CD4-positive, alpha-beta T cell treated with Interleukin-15 for 1 hour (primary cell): ENCODE measurements around the gene ITSN1.
"Not testable (repeated sequence)": the region's sequence is repeated elsewhere in the genome, so short reads cannot be mapped to it uniquely, and the experiment has no call there.

Source experiments
- DNase-seq: peaks from one replicate; pipeline ENCODE4 v3.0.0-alpha.2; 2020

Gene ITSN1

GRCh38 chr21:33867868-33868267 is 225.6 kb downstream of the ITSN1 start:
- not testable (repeated sequence) for DNase-seq

- no peak for DNase-seq
Observed at GRCh38 chr21:33869873-33870272, 227.6 kb downstream of the ITSN1 start.

DNA sequence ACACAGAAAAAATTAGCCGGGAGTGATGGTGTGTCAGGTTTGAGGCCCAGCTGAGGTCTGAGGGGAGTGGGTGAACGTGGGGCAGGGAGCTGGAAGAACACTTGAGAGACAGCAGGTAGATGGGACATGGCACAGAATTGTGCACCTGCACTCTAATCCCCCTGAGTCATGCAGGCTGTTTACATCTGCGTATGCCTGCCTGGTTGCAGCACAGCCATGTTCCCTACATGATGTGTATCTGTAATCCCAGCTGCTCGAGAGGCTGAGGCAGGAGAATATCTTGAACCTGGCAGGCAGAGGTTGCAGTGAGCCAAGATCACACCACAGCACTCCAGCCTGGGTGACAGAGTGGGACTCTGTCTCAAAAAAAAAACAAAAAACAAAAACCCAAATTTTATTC is 228.5 kb downstream of the ITSN1 start:
- no peak for DNase-seq

- no peak for DNase-seq
Observed at GRCh38 chr21:33871171-33871570, 228.9 kb downstream of the ITSN1 start.

DNA sequence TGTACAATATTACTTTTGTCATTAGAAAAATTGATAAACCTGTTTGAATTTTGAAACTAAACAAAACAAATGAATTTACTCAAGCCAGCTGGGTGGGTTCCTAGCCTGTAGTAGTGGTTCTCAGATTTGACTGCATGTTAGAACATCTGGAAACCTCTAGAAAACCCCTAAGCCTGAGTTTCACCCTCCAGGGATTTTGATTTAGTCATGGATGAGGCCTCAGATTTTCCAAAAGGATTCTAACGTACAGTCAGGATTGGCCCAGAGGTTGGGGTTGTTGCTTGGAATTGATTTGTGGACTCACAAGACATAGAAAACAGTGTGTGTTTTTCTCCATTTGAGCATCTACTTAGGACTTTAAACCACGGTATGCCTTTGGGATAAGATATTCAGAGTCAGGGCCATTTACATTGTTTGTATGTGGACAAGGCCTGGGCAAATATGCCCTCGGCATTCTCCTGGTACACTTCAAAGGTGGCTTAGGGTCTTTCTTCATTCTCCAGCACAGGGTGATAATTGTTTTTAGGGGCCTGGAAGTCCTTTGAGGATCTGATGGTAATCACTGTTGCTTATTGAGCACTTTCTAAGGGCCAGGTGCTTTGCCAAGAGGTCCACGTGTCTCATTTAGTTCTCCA is 230.7 kb downstream of the ITSN1 start:
- DNase-seq: no peak

- no peak for DNase-seq
Observed at GRCh38 chr21:33874161-33874560, 231.9 kb downstream of the ITSN1 start.

DNA sequence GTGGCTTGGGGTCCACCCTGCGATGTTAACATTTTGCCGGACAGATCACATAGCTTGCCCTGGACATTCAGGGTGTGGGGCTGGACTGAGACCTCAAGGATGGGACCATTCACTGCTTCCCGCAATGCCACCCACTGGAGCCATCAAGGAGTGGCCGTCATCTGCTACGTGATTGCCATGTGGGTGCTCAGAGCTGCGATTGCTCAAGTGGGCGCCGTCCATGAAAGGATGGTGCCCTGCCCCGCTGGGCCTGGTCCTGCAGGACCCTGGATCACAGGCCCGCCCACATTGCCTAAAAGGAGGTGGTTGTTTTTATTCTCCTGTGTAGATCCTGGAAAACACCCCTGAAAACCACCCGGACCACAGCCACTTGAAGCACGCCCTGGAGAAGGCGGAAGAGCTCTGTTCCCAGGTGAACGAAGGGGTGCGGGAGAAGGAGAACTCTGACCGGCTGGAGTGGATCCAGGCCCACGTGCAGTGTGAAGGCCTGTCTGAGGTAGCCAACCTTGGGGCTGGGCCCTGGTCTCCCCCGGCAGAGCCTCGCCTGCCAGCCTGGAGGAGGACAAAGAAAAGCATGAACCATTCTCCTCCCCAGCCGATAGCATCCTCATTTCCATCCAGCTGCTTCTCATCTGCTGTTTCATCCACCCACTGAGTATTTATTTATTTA is 232.9 kb downstream of the ITSN1 start:
- no peak for DNase-seq

GRCh38 chr21:33878824-33879223 is 236.5 kb downstream of the ITSN1 start:
- no peak for DNase-seq

- DNase-seq: no peak
Observed at GRCh38 chr21:33880626-33881025, 238.3 kb downstream of the ITSN1 start.

DNA sequence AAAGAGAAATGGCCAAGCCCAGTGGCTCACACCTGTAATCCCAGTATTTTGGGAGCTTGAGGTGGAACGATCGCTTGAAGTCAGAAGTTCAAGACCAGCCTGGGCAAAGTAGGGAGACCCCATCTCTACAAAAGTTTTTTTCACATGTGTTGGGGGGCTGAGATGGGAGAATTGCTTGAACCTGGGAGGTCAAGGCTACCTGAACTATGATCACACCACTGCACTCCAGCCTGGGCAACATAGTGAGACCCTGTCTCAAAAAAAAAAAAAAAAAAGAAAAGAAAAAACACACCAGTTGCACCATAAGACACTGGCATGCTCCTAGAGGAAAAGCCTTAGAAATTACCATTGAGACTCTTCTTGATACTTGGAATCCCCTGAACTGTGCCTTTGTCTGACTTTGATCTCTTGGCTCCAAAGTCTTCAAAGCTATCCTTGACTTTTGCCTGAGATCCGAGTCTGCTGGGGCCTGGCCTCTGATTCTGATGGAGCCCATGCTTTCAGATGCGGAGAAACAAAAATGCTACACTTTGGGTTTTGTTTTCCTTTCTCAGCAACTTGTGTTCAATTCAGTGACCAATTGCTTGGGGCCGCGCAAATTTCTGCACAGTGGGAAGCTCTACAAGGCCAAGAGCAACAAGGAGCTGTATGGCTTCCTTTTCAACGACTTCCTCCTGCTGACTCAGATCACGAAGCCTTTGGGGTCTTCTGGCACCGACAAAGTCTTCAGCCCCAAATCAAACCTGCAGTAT is 239.6 kb downstream of the ITSN1 start:
- DNase-seq: no peak

DNA sequence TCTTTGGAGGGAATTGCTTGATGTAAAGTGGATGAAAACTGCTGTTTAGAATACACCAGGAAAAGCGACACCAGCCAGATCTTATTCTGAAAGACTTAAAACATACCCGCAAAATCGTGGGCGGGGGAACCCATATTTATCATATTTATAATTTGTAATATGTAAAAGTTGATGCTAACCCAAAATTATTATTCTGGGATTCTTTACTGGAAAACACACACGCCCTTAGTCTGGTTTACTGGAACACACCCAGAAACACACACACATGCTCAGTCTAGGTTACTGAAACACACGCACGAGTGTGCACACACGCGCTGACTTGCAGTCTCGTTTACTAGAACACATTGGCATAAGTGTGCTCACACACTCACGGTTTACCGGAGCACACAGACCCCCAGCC is 240.8 kb downstream of the ITSN1 start:
- DNase-seq: no peak

GRCh38 chr21:33884376-33885171 is 242.3 kb downstream of the ITSN1 start:
- no peak for DNase-seq

GRCh38 chr21:33885172-33885514 is 242.8 kb downstream of the ITSN1 start:
- no peak for DNase-seq

DNA sequence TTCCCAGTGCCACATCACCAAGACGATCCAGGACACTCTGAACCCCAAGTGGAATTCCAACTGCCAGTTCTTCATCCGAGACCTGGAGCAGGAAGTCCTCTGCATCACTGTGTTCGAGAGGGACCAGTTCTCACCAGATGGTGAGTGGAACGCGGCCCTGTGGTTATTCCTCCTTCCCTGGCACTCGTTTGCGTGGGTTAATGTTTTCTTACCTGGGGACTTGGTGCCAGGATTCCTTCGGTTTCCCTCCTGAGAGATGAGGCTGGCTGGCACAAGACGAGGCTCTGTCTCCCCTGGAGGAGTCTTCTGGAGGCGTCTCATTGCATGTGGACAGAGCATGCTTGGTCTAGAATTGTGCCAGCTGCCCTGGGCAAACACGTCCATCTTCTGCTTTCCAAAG is 244.0 kb downstream of the ITSN1 start:
- no peak for DNase-seq

GRCh38 chr21:33890187-33890586 is 247.9 kb downstream of the ITSN1 start:
- DNase-seq: no peak

DNA sequence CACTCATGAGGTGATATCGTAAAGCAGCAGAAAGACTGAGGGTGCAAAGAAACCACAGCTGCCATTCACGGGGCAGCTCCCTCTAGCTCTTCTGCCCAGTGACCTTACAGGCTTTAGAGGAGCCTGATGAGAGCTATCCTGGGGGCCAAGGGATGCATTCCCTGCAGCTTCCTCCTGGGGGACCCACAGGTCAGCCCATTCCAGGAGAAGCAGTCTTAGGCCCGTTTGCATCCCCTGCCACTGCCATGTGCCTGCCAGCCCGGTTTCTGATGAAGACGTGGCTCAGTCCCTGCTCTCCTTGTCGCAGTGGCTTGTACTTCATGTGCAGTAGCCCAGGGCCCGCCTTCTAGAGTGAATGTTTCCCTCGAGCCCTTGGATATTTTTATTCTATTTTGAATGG is 250.6 kb downstream of the ITSN1 start:
- DNase-seq: no peak

- no peak for DNase-seq
Observed at GRCh38 chr21:33893917-33894316, 251.6 kb downstream of the ITSN1 start.

GRCh38 chr21:33894736-33895288 is 252.5 kb downstream of the ITSN1 start:
- DNase-seq: peak; percentile 54

DNA sequence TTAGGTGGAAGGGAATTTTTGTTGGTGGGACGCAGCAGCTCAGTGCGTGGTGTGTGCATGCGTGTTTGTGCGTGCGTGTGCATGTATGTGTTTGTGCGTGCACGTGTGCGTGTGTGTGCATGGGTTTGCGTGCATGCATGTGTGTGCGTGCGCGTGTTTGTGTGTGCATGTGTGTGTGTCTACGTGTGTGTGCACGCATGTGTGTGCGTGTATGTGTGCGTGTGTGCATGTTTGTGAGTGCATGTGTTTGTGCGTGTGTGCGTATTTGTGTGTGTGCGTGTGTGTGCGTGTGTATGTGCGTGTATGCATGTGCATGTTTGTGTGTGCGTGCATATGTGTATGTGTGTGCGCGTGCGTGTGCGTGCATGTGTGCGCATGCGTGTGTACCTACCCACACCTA is 253.1 kb downstream of the ITSN1 start:
- DNase-seq: no peak

GRCh38 chr21:33896691-33897090 is 254.4 kb downstream of the ITSN1 start:
- DNase-seq: no peak

DNA sequence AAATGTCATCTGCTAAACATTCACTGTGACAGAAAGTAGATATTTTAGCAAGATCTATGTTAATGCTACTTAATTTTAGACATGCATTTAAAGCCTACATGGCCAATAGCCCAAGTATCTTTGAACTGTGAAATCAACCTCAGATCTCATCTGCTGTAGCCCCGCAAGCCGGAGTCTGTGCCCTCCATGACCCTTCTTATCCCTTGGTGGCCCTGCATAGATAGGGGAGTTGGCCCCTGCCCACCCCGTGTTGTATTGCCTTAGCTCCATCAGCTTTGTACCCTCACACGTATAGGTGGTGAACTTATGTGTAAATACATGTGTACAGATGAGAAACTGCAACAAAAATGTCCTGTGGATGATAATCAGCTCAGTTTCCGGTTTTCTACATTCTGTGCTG is 254.8 kb downstream of the ITSN1 start:
- no peak for DNase-seq

- DNase-seq: no peak
Observed at GRCh38 chr21:33897739-33898138, 255.4 kb downstream of the ITSN1 start.

GRCh38 chr21:33898586-33898985 is 256.3 kb downstream of the ITSN1 start:
- no peak for DNase-seq
